K562 (cell line): ENCODE data around the gene BCR.

Experiments used
- POLR2G ChIP-seq: fragments of 200-400 bp; formaldehyde crosslinking; IDR thresholded peaks from 2 replicates; pipeline ENCODE4 v1.6.1; 2017; ENCODE audit warnings: low read depth, mild to moderate bottlenecking, antibody characterized with exemption, low read length, moderate library complexity
- TCF7L2 ChIP-seq: fragments of 150-350 bp; IDR thresholded peaks from 2 replicates; pipeline ENCODE4 v1.6.1; 2016; ENCODE audit warnings: low read depth, mild to moderate bottlenecking, low read length, moderate library complexity
- ZNF311 ChIP-seq: fragments of 250-450 bp; sonication (Bioruptor Pico); IDR thresholded peaks from 2 replicates; pipeline ENCODE4 v1.4.0; 2020; ENCODE audit warnings: mild to moderate bottlenecking, moderate library complexity
- TF ChIP-seq, protein P1 (sequence below): fragments of 450-650 bp; IDR thresholded peaks from 2 replicates; pipeline ENCODE4 v1.6.1; 2014; ENCODE audit warnings: low read depth, mild to moderate bottlenecking, moderate library complexity, borderline replicate concordance

DNA sequence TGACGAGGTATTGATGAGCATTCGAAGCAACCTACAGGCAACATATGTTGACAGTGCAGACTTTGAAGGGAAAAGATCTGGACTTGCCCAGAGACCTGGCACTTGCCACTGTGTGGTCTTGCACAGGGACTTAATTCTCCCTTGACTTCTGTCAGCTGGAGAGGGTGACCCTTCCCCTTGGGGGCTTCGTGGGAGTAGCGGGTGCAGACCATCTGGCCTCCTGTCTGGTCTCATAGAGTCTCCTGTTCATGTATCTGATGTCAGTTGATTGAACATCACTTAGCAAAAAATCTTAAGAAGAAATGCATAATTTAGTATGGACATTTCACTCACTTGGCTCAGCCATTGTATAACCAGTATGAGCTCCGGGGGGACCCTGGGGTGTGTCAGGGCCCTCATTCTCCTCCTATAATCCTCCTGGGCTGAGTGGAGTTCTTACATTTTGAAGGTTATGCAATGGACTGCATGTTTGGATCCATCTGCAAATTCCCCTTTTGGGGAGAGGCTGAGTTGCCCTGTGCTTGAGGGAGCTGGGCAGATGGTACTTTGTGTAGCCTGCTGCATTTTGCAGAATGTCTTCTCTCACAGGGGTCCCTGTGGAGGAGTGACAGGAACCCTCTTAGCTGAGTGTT is 13.0 kb downstream of the BCR start:
- TF ChIP-seq ZNF311 (no peak), POLR2G (no peak), TCF7L2 (no peak)
- TF ChIP-seq, protein P1, sequence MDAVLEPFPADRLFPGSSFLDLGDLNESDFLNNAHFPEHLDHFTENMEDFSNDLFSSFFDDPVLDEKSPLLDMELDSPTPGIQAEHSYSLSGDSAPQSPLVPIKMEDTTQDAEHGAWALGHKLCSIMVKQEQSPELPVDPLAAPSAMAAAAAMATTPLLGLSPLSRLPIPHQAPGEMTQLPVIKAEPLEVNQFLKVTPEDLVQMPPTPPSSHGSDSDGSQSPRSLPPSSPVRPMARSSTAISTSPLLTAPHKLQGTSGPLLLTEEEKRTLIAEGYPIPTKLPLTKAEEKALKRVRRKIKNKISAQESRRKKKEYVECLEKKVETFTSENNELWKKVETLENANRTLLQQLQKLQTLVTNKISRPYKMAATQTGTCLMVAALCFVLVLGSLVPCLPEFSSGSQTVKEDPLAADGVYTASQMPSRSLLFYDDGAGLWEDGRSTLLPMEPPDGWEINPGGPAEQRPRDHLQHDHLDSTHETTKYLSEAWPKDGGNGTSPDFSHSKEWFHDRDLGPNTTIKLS: no peak
